Endothelial cell of hepatic sinusoid (primary cell): ENCODE data around the gene SORBS2.

Experiments used
- in situ Hi-C: cut with HindIII; loops from 2 replicates; pipeline ENCODE4 v1.10.0; 2017; ENCODE audit warnings: low sequenced_read_pairs

SORBS2 gene

DNA sequence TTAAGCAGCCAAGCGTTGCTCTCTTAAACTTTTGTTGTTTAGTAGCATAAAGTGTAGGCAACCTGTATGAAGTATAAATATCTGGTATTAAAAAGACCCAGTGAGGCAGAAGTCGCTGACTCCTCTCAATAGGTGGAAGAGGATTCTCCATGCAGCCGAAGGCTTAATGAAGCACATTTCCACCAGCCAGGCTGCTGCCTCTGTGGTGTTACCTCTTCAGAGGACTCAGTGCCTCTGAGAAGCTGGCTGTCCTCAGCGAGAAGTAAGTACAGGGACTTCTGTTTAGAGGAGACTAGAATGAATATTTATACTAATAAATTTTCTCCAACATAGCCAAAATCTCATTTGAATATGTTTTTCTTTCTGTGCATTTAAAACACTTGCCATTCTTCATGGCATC, 6.0 kb downstream of the SORBS2 start:
- in situ Hi-C loops, result no loop called here

DNA sequence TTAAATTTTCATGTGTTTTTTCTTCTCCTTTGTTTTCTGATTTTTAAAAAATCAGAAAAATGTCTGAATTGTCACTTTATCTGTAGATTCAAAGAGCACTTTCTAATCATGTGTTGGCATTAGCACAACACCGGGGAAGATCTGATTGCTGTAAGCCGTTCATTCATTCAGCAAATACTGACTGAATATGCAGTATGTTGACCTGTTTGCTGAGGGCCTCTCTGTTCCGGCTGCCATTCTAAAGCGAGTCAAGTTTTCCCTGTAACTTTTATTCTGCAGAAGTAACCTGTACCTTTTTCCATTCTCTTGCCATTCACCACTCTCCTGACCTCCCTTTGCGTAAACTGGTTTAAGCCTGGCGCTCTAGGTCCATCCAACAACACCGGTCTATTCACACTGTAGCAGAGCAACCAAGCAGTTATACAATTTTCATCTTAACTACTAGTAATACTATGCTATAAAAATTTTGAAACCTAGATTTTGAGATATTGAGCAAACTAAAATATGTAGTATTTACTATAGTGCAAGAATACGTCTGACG, 6.7 kb downstream of the SORBS2 start:
- in situ Hi-C loops, result no loop called here

DNA sequence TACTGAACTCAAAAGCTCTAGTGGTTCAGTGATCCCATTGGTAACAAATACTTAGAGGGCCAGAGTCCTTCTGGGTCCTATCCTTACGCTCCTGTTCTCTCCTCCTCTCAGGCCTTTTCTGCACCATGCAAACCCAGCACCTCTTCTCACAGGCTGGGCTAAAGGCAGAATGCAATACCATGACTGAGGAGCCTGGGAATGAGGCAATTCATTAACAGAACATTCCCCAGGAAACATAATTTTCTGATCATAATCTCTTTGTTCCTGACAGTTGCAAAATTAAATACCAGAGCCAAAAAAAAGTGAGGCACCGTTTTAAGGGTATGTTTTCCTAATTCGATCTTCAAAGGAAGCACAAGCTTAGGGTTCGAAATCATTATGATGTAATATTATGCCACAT, 9.0 kb downstream of the SORBS2 start:
- in situ Hi-C loops, result loop anchor here (5.0 kb wide), 1 partner anchor 49 kb away; no protein-coding TSS in a partner anchor

DNA sequence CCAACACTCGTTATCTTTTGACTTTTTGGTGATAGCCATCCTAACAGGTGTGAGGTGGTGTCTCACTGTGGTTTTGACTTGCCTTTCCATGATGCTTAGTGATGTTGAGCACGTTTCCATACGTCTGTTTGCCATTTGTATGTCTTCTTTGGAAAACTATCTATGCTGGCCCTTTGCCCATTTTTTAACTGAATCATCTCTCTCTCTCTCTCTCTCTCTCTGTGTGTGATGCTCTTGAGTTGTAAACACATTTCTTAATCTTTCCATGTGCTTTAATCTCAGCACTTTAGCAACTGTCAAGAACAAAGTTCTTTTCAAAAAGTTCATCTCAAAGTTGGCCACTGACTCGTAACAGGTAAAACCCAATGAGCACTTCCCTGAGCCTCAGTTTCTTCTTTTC, 10.5 kb downstream of the SORBS2 start:
- in situ Hi-C loops, result loop anchor here (5.0 kb wide), 1 partner anchor 51 kb away; no protein-coding TSS in a partner anchor

DNA sequence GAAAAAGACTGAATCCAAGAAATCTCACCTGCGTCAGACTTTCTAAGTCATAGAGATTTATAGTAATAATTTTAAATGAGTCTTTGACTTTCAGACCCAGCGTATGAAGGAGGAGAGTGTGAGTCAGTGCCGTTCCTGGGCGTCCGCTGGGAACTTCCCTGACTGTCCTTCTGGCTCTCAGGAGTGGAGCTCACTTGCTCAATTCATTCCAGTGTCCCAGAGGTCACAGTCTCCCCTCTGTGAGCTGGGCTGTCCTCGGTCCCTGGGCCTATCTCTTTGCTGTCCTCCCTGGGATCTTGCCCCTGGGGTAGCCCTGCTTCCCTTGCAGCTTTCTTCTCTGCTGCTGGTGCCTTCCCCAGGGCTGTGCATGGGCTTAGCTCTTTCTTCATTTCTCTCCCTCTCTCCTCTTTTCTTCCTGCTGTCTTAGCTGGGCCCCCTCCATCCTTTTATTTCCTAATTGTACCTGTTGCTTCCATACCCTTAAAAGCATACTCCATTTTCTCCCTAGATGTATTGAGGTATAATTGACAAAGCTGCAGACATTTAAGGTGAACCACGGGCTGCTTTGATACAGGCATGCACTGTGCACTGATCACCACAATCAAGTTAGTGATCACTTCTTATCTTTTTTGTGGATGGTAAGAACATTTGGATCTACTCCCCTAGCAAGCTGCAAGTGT, 11.6 kb downstream of the SORBS2 start:
- in situ Hi-C loops, result loop anchor here (5.0 kb wide), 1 partner anchor 52 kb away; no protein-coding TSS in a partner anchor

DNA sequence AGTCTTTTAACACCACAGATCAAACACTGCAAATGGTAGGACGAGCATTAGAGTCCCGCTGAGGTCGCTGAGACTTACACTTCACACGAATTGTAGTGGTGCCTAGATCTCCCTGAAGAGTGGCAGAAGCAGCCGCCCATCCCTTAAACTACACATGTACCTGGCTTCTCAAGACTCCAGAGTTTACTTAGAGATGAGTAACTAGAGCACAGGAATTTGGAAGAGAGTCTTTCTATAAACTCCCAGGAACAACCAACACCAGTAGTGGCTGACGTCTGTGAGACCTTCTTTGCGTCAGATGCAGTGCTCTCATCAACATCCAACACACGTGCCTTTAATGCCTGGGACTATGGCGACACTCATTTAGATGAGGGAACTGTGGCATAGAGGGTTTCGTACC, 12.6 kb downstream of the SORBS2 start:
- in situ Hi-C loops, result no loop called here

DNA sequence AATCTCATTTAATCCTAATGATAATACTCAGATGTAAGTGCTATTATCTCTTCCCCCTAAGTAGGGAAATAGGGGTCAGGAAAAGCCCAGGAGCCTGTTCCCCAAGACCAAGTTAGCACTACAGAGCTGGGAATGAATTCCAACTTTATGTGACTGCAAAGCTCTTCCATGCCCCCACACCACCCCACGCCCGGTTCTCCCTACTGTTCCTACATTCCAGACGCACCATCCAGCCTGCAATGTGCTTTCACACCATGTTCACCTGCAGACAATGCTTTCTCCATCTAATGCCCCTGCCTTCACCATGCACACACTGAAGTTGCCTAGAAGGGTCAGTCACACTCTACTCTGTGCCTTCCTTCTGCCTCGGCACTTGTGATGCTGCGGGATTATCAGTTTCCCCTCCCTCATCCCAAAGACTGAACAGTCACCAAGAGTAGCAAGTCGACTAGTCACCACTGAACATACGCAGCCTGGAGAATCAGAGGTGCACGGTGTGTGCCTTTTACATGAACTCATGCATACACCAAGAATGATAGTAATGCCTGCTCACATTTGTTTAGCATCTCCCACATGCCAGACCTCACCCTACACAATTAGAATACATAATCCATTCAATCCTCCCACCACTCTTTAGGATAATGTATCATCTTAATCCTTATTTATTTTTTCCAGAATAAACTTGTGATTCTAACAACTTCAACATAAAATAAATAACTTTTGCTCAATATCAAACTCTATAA, 14.2 kb downstream of the SORBS2 start:
- in situ Hi-C loops, result no loop called here

DNA sequence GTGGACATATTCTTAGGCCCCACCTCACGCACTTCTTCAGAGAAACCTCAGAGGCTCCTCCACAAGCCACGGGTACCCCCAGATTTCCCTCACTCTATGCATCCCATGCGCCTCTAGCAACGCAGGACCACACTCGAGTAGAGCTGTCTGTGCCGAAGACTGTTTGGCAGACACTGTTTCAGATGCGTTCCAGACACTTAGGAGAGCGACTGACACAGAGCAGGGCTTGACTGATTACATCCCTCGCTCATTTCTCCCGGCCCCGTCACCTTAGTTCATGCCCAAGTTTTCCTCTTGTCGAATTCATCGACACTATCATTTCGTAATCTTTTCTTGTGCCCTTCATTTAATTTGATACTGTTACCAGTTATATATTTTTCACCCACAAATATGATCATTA, 15.0 kb downstream of the SORBS2 start:
- in situ Hi-C loops, result no loop called here

DNA sequence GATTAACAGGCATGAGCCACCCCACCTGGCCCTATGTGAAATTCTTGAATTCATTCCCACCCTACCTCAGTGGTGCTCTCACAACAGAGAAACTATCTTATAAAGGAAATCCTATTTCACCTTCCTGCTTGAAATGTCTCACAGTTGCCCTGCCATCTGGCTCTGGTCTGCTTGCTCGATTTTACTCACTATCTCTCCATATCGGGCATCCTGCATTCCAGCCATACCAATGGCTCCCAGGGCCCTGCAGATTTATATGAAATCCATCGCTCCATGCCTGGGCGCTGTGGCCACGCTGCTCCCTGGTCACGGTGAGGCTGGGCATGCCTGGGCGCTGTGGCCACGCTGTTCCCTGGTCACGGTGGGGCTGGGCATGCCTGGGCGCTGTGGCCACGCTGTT, 15.8 kb downstream of the SORBS2 start:
- in situ Hi-C loops, result no loop called here

DNA sequence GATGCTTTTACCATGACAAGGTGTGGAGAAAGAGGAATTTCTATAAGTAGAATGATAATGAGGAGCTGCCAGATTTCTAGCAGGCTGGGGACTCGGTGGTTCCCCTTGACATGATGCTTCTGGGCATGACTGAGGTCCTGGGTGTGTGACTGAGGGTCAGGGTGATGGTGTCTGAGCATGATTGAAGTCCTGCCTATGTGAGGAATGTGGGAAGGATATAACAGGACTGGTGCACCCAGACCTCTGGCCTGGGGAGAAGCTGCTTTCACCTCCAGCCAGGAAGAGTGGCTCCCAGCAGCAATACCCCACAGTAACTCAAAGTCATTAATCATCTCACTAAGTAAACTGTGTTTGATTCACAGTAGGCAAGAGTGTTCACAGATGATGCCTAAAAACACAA, 17.4 kb downstream of the SORBS2 start:
- in situ Hi-C loops, result no loop called here

DNA sequence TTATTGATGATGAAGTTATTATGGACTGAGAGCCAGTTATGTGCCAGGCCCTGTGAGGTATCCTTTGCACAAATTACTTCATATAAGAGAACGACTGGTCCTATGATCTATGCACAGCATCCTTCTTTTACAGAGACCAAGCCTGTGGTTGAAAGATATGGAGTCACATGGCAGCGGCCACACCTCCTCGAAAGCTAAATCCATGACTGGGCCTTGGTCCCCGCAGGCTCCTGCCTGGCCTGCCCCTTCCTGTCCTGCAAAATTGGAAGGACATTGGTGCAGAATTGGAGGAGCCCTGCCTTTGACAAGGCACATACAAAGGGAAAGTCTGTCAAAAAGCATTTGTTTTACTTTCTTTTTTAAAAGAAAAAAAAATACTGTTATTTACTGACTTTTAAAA, 18.3 kb downstream of the SORBS2 start:
- in situ Hi-C loops, result no loop called here

DNA sequence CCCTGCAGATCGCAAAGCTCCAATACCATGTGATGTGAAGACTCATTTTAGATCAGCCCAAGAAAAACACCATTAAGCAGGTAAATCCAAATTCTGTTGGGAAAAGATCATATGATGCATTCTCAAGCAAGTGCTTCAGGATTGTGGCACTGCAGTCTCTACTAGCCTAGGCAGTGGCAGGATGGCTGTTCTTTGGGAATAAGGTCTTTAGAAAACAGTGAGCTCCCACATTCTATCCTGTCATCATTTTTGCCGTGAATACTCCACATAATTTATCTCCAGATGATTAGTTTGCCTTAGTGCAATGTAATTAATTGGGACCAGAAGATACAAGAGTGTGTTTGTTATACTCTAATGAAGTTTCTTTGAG, 18.9 kb downstream of the SORBS2 start:
- in situ Hi-C loops, result no loop called here

DNA sequence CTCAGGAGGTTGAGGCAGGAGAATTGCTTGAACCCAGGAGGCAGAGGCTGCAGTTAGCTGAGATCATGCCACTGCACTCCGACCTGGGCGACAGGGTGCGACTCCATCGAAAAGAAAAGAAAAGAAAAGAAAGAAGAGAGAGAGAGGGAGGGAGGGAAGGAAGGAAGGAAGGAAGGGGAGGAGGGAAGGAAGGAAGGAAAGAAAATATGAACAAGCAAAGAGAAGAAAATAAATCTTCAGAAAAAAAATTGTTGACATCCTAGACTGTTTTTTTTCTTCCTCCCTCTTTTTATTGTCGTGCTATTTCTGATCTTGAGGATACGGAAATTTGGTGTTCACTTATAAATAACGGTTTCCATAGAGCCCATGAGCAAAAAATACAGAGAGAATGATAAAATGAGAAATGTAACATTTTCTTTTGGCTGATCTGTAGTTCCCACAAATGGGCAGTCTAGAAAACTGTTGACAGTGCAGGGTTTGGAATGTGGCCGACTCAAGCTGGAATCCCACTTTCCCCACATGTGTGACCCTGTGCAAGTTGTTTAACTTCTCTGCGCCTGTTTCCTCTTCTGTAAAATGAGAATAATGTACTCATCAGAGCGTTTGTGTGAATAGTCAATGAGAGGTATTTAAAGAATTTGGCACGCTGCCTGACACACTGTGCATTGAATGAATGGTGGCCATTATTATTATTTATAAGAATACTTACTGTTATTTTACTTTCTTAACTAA, 19.4 kb downstream of the SORBS2 start:
- in situ Hi-C loops, result no loop called here

DNA sequence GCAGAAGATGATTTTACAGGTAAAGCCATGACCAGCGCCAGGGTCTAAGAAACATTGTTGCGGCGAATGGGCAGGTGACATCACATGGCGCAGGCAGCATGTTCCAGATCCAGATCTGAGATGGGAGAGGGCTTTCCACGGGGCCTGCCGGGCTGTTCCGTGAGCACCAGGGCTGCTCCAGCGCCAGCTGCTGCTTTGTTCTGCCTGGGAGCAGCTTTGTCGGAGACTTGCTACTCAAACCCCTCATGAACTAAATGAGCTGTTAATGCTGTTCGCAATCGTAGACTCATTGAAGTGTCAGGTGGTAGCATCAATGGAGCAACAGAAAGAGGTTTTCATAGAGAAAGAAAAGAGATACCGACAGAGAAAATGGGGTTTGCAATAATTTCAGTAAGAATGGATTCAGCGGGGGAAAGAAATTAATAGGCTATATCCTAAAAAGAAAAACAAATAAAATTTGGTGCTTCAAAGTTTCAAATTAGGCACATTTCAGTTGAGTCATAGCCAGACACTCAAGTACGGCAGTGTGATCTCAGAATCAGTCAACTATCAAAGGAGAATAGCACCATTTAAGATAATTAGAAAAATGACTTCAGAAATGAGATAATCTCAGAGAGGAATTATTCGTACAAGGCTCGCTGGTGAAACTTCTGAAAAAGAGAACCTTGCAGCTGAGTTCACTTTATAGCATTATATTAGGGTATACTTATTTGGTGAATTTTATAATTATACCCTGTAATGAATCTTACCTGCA, 23.9 kb downstream of the SORBS2 start:
- in situ Hi-C loops, result no loop called here

DNA sequence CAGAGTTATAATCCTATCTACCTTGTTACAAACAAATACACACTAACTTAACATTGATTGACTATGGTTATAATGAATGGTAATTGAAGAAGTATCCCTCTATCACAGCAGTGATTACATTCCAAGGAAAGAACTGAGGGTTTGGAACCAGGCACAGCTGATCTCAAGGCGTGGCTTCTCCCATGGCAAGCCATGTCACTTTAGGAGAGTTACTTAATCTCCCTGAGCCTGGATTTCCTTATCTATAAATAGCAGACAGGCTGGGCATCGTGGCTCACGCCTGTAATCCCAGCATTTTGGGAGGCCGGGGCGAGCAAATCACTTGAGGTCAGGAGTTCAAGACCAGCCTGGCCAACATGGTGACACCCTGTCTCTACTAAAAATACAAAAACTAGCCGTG, 25.6 kb downstream of the SORBS2 start:
- in situ Hi-C loops, result no loop called here

DNA sequence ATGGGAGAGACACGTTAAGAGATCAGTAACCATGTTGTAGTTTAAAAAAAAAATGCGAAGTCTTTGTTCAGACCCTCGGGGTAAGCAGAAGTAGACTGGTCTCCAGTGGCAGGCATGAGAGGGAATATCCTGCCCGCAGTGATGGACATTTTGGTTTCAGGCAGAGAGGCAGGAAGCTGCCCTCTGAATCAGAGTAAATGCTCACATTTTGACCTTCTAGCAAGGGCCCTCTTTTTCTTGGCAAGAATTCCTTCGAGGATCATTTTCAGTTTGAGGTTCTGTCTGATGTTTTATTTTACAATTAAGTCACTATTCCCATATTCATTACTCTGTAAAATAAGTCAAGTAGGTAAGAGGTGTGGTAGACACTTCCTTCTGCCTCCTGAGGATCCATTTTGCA, 28.4 kb downstream of the SORBS2 start:
- in situ Hi-C loops, result no loop called here

DNA sequence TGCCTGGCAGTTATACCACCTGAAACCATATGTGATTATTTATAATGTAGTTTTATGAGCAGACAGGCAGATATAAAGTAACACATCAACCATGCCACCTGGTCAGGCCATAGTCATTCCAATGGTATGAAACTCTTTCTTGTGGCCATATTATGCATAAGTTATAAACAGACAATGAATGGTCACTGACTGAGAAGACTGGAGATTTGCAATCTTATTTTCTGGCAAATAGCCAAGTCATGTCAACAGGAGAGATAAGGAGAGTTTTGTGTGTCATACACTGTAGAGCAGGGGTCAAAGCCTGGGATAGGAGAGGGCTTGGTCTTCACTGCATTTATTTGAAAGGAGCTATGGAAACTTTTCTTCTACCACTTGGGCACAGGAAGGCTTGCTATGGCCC, 29.5 kb downstream of the SORBS2 start:
- in situ Hi-C loops, result no loop called here

DNA sequence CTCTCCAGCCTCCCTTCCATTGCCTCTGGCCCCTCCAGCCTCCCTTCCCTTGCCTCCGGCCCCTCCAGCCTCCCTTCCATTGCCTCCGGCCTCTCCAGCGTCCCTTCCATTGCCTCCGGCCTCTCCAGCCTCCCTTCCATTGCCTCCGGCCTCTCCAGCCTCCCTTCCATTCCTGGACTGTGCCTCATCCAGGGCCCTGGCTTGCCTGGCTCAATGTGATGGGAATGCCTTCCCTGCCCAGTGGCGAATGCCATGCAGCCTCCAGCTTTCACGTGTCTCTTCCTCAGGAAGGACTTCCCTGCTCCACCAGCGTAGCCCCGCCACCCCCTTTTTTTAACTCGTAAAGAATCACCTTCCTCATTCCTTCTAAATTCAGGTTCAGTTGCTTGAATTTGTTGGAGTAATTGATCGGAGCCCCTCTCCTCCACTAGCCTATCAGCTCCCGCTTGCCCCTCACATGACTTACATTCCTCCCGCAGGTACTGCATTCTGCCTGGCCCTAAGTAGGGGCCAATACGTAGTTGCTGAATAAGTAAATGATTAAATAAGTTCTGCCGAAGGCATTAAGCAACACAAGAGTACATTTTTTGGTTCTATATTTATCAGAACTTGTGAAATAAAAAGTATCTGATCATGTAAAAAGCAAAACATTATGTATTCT, 30.3 kb downstream of the SORBS2 start:
- in situ Hi-C loops, result no loop called here

DNA sequence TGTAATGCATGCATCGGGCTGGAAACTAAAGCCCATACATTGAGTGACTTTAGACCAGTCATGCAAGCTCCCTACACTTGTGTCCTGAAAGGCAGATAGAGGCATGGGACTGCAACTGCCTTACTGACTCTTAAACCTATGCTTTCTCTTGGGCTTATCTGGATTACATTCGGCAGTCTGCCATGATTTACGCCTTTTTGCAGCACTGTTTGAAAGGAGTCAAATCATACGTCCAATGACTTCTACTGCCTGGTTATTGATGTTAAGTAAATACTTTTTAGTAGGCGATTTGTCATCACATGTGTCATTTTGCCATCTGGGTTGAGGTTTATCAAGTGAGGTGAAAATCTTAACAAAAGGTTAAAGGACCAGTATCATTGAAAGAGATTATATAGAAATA, 31.5 kb downstream of the SORBS2 start:
- in situ Hi-C loops, result no loop called here

DNA sequence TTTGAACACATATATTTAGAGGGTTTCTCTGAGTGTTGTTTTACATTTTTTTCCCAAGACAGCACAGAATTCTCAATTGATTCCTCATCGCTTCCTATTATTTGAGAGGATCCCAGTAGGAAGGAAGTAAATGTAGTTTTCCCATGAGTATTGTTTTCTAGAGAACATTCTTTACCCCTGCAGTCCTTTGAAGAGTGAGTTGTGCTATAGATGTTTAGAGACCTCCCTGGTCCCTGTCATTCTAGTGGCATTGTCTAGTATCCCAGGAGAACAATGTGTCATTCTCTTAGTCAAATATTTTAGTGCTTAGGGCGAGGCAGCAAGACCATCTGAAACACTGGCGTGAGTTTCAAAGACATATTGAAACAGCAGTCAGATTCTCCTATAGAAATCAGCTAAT, 32.5 kb downstream of the SORBS2 start:
- in situ Hi-C loops, result no loop called here
